GM21723 (cell line): ENCODE results near the gene TANGO6.

Experiments
- ATAC-seq: cut with Tn5 transposase; IDR thresholded peaks from one replicate; pipeline ENCODE4 v1.9.1; 2021; ENCODE audit warnings: mild to moderate bottlenecking, moderate library complexity; ENCODE audit not compliant: unreplicated experiment

The TANGO6 gene

DNA sequence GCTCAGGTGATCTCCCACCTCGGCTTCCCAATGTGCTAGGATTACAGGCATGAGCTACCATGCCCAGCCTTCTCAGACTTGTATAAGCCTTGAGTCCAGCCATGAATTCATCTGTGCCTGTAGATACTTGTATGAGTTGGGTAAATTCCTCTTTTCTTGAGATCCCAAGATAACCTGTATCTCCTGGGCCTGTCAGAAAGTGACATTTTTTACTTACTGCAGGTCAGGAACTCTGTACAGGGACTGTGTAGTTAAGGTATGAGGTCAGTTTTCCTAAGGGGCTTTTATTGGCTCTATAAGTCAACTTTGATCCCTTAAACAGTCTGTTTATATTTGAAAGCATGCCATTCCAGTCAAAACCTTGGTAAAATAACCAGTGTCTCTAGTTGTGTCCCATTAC is 155.8 kb downstream of the TANGO6 start:
- no peak for ATAC-seq

DNA sequence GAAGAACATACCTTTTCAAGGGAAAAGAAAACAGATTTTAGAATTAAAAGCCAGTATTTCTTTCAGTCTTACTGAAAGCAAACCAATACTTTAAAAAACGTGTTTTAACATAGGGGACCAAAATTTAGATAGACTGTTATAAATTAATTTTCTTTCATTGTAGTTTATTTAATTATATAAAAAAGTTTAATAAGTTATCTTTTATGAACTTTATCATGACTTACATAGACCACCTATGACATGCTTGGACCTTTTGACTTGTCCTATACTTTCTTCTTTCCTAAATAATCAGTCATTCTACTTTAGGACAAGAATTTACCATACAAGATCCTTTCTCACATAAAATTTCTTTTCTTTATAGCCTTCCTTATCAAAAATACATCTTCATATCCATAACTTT is 160.2 kb downstream of the TANGO6 start:
- no peak for ATAC-seq

DNA sequence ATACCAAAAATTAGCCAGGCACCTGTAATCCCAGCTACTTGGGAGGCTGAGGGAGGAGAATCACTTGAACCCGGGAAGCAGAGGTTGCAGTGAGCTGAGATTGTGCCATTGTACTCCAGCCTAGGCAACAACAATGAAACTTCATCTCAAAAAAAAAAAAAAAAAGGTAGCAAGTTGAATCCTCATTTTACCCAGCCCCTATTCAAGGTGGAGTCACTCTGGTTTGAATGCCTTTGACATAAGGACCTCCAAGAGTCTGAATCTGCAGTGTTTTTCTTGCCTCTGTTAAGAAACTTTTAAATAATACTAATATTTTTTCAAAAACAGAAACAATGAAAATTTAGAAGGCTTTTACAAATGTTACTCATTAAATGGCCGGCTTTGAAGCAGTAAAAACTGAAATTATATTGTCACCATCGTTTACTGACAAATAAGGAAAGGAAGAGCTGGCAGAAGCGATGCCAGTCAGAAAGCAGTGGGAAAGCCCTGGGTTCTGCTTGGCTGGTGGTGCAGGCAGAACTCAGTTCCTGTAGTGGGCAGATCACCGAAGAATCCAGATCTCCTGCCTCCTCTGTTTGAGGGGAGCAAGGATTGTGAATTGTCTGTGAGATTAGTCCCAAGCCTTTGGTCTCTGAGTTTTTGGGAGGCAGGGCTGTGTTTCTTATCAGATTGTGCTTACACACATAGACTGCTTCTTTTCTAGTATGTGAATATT is 162.5 kb downstream of the TANGO6 start:
- ATAC-seq = no peak

DNA sequence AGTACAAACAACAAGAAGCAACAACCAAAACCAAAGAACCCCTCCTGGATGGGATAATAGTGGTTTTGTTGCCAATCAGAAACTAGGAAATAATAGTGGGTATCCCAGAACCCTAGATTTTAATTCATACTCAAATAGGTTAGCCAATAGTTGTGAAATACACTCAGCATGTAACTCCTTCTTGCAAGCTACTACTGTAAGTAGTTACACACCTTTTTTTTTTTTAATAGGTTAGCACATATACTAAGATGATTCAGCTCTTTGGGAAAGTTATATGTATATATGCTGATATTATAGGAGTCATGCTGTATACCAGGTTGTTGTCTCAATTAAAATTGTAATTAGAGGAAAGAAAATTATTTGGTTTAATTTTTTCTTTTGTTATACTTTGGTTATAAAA is 169.6 kb downstream of the TANGO6 start:
- ATAC-seq = no peak

DNA sequence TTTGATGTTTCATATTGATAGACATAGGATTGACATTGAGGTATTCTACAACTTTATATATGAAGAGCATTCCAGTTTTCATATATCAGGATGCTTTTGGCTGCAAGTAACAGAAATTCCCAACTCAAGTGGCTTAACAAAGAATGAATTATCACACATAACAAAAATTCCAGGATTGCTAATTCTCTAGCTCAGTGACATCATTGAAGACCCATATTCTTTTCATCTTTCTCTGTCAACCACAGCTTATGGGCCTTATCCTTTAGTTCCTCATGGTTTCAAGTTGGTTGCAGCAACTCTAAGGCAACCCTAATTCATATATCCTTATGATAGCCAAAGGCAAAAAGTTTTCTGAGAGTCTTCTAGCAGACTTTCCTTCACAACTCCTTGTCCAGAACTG is 170.7 kb downstream of the TANGO6 start:
- ATAC-seq = no peak

DNA sequence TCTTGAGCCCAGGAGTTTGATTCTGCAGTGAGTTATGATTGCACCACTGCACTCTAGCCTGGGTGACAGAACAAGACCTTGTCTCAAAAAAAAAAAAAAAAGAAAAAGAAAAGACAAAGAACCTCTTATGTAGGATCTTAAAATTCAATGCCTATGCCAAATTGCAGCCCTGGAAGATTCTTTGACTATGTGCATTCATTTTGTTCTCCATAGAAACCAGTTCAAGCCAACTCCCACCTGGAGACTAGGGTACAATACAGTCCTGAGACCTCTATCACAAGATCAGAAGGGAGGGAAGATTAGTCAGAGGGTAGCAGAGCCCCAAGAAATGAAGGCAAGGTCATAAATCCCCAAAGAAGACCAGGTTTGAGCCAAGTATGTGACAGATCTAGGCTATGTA is 171.5 kb downstream of the TANGO6 start:
- no peak for ATAC-seq

DNA sequence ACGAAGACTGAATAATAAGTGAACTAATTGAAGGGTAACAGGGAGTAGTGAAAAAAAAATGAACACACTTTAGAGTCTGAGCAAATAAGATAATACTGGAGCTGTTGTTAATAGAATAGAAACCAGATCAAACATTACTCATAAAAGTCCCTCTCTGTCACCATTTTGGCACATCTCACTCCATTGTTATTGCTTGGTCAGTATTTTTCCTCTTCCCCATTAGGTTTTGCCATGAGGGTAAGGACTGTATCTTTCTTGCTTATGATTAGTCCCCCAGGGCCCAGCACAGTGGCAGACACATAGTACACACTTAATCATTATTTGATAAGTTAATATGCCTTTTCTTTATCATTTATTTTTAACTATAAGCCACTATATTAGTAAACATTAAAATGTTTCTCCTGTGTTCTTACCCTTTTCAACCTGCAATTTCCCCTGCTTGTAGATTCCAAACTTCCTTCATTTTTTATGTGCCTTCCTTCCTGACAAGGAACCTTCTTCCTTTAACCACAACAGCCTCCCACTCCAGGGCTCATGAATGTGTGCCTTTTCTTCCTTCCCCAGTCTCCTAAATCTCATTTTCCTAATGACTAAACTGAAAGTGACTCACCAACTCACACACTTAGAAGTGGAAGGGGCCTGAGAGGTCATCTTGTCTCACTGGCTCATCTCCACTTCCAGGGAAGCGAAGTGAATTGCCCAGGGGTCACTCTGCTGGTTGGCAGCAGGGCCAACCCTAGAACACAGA is 173.9 kb downstream of the TANGO6 start:
- no peak for ATAC-seq

DNA sequence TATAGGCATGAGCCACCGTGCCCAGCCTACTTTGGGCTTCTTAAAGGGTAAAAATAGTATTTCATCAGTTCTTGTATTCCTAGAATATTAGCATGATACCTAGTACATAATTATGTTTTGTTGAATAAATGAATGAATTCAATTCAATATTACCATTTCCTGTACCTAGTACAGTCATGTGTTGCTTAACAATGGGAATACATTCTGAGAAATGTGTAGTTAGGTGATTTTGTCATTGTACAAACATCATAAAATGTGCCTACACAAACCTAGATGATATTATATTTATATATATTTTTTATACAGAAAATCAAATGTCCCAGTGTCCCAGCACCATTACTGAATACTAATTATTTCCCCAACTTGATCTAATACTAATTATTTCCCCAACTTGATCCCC is 176.5 kb downstream of the TANGO6 start:
- no peak for ATAC-seq

DNA sequence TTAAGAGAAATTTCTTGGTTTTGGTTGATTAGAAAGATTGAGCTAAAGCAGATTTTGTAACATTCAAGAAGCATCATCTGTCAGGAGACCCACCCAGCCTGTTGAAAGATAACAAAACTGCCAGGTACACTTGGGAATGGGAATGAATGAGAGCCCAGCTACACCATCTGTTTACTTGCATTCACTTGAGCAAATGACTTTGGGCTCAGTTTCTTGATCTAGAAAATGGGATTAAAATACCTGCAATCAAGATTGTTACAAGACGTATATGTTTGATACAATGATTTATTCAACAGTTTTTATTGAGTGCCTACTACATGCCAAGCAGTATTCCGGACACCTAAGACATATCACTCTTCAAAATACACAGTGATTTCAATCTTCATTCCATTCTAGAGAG is 185.8 kb downstream of the TANGO6 start:
- no peak for ATAC-seq

DNA sequence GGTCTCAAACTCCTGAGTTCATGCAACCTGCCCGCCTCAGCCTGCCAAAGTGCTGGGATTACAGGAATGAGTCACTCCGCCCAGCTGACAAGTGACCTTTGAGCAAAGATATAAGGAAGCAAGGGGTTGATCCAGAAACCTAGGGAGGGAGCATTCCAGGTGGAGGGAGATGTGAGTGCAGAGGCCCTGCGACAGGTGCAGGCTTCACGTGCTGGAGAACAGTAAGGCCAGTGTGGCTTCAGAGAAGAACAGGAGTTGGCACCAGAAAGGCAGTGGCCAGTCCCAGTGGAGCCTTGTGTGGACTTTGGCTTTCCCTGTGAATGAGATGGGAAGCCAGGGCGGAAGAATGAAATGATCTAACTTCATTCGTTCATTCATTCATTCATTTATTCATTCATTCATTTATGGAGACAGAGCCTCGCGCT is 188.6 kb downstream of the TANGO6 start:
- ATAC-seq = no peak

DNA sequence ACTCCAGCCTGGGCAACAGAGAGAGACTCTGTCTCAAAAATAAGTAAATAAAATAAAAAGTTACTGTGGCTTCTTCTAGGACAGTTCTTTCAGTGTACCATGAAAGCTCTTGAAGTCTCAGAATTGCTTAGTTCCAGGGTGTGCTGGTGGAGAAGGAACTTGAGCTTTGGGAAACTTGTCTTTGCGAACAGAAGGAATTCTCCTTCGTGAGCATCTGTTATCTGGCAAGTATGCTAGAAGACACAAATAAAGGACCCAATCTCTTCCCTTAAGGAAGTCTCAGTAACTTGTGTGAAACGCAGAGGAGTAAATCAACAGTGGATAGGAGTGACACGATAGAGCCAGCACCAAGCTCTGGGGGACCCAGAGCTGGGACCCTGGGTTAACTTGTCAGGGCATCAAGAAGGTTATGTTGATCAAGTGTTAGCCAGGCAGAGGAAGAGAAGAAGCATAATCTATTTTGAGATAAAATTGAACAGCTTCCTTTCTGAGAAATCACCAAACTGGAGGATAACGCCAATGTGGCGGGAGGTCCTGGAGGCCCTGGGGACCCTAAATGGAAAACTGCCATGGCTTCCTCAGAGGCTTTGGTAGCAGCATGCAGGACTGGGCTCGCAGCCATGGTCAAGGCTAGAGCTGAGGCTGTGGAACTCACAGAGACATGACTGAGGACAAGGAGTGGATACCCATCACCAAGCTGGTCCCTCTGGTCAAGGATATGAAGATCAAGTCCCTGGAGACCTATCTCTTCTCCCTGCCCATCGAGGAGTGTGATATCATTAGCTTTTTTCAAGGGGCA is 190.0 kb downstream of the TANGO6 start:
- no peak for ATAC-seq

DNA sequence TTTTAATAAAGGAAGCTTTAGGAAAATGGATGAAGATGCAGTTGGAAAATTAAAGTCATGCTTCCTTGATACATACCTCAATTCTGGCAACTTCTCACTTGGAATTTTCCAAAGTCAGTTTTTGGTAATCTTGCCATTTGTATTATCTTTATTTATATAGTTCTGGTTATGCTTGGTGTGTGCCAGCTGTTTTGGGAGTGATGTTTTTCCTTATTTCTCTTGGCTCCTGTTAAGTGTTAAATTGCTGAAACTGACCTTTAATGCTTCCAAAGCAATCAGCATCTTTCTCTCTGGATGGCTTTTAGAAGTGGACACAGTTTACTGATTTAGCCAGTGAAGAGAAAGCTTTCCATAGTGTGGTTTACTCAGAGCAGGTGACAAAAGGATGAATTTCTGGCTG is 192.0 kb downstream of the TANGO6 start:
- no peak for ATAC-seq

DNA sequence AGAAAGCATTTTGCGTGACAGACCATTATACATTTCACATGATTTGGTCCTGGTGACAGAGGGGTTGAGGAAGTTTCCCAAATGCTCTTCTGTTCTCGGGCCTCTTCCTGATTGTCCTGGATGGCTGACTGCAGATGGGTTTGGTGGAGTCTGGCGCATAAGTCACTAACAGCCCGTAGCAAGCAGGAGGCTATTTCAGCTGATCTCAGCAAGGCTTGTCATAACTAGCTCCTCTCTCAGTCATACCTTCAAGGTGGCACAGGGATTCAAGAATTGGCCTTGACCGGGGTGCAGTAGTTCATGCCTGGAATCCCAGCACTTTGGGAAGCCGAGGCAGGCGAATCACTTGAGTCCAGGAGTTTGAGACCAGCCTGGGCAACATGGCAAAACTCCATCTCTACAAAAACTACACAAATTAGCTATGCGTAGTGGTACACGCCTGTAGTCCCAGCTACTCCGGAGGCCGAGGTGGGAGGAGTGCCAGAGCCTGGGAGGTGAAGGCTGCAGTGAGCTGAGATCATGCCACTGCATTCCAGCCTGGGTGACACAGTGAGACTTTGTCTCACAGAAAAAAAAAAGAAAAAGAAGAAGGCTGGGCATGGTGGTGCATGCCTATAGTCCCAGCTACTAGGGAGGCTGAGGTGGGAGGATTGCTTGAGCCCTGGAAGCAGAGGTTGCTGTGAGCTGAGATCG is 193.2 kb downstream of the TANGO6 start:
- no peak for ATAC-seq

DNA sequence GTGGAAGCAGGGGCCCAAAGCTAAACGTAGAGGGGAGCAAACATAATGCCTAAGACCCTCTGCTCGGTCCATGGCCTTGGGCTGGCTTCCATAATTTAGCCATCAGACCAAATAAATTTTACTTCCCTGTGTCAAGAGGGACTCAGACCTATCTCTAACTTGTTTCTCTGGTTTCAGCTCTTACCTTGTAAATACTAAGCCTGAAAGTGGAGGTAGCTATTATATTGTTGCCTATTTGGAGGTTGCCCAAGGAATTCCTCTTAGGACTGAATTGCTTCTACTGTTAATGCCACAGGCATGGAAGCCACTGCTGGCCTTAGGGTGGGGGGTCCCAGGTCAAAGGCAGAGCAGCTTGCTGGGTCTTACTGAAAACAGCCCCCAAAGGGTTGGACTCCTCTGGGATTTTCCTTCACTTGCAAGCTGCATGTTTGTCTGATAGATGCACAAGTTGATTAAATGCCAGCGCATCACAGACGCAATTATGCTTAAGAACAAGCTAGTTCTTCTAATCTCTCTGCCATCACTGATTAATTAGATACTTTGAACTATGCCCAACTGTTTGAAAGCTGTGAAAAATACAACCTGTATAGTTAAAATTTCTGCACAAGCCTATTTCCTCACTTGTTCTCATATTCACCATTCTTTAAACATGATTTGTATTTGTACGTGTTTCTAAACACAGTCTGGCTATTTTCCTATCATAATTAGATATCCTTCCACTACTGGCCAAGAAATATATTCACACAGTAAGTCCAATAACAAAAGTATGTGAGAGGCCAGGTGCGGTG is 194.2 kb downstream of the TANGO6 start:
- ATAC-seq = no peak

DNA sequence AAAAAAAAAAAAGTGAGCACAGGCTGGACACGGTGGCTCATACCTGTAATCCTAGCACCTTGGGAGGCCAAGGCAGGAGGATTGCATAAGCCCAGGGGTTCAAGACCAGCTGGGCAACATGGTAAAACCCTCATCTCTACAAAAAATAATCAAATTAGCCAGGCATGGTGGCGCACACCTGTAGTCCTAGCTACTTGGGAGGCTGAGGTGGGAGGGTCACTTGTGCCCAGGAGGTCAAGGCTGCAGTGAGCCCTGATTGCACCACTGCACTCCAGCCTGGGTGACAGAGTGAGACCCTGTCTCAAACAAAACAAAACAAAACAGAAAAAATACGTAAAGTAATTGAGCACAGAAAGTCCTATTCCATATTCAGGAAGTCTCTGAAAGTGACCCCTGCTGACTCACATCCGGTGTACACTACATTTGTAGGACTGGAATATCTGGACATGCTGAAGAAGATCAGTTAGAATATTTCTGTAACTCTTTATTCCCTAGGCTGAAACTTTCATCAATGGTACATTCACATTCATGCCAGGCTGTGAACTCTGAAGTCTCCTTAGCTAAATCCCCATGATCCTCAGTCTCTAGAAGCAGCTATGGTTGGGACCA is 196.1 kb downstream of the TANGO6 start:
- no peak for ATAC-seq

DNA sequence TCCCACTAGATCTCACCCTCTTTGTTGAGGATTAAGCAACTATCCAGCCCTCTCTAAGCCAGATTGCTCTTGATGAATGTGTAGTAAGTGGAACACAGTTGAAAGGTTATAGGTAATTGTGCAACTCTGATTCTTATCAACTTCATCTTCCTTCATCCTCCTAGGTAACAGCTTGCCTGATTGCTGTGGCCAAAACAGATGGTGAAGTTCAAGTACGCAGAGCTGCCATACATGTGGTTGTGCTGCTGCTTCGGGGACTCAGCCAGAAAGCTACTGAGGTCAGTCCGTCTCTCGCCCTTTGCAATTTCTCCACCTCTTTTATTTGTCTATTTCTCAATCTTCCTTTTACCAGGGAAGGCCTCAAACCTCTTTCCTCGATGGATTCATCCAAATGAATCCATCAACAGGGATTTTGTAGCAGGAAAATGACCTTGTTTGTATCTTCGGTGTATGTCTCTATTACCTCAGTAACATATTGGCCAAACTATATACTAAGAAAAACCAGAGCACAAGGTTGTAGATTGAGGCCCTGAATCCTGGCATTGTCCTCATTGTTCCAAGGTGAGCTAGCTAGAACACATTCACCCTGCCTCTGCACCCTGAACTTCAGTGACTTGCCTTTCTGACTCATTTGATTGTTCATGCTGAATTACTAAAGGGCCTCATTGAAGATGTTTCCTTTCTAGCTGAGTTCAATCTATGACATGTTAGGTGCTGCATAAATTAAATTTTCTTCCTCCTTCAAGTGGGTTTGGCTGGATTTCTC is 197.0 kb downstream of the TANGO6 start:
- no peak for ATAC-seq

DNA sequence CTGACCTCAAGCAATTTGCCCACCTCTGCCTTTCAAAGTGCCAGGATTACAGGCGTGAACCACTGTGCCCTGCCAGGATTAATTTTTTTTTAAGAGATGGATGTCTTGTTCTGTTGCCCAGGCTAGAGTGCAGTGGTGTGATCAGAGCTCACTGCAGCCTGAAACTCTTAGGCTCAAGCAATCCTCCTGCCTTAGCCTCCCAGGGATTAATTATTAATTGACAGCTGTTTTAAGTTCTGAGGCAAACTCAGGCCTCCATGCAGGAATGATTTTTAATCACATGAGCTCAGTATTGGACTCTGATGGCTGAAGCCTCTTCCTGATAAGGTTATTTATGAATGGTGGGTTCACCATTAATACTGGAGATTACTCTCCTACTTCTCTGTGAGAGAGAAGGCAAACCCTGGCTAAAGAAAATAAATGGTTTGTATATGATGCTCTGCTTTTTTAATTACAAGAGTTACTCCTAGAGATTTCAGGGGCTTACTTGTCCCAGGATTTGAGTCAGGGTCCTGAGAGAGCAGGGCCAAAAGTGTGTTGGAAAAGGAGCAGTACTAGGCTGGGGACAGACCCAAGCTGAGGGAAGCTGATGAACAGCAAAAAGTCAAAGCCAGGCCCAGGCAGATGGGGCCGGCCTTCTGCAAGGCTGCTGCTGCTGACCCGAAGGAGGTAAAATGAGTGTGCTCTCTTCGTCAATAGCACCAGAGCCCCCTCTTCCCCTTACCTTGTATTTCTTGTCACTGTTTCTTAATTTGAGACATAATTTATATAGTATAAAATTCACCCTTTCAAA is 205.2 kb downstream of the TANGO6 start:
- ATAC-seq = no peak

DNA sequence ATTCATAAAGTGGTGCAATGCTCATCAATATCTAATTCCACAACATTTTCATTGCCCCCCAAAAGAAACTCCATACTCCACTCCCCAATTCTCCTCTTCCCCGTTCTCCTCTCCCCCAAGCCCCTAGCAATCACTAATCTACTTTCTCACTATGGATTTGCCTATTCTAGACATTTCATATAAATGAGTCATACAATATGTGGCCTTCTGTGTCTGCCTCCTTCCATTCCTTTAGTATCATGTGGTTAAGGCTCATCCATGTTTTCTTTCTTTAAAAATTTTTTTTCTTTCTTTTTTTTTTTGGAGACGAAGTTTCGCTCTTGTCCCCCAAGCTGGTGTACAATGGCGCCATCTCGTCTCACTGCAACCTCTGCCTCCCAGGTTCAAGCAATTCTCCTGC is 205.8 kb downstream of the TANGO6 start:
- no peak for ATAC-seq
